WERI-Rb-1 (cell line): Measurements from ENCODE around the gene EPN1.

Source experiments
- DNase-seq: peaks from one replicate; pipeline ENCODE4 v3.0.0-alpha.2; 2020
- H3K27ac ChIP-seq: fragments of 250-450 bp; sonication (Bioruptor Pico); 2 replicates; pipeline ENCODE4 v1.5.1; 2020; ENCODE audit warnings: mild to moderate bottlenecking, moderate library complexity
- H3K27me3 ChIP-seq: fragments of 250-450 bp; sonication (Bioruptor Pico); 2 replicates; pipeline ENCODE4 v1.5.1; 2021; ENCODE audit warnings: mild to moderate bottlenecking, low read depth, moderate library complexity; ENCODE audit not compliant: insufficient read depth, severe bottlenecking
- H3K36me3 ChIP-seq: fragments of 250-450 bp; sonication (Bioruptor Pico); 2 replicates; pipeline ENCODE4 v1.5.1; 2020; ENCODE audit warnings: mild to moderate bottlenecking, moderate library complexity
- H3K4me3 ChIP-seq: 2 replicates; pipeline ENCODE4 v1.5.1; 2011; ENCODE audit warnings: low read depth, mild to moderate bottlenecking, control low read depth, low read length
- H3K9me3 ChIP-seq: fragments of 250-450 bp; sonication (Bioruptor Pico); 2 replicates; pipeline ENCODE4 v1.5.1; 2021; ENCODE audit warnings: mild to moderate bottlenecking, moderate library complexity; ENCODE audit not compliant: severe bottlenecking
- CTCF ChIP-seq: IDR thresholded peaks from 2 replicates; pipeline ENCODE4 v1.5.1; 2011; ENCODE audit warnings: low read depth, mild to moderate bottlenecking, control low read depth, inconsistent platforms, low read length

The EPN1 gene

DNA sequence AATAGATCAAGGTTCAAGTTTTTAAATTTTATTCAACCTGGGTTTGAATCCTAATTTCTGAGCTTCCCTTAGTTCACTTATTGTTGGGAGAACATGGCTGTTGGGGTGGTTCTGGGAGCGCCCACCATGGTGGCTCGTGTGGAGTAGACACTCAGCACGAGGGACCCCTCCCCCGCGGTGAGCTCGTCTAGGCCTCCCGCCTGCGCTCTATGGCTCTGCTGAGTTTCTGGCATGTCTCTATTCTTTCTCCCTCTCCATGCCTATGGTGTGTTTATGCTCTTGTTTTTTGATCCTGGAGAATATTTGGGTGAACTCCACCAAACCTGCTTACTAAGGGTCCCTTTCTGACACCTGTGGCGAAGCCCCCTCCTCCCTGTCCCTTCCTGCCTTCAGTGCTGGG, 1.6 kb upstream of the EPN1 start:
- no peaks in the 10 kb centered on the region for H3K9me3 ChIP-seq
- peaks cover 68% of the 10 kb centered on the region for H3K36me3 ChIP-seq
- no peaks in the 10 kb centered on the region for H3K27me3 ChIP-seq
- DNase-seq: no peak
- peak overlapping the region; percentile 52 for H3K27ac ChIP-seq
- no peak overlapping the region for H3K4me3 ChIP-seq
- TF ChIP-seq CTCF: no peak

DNA sequence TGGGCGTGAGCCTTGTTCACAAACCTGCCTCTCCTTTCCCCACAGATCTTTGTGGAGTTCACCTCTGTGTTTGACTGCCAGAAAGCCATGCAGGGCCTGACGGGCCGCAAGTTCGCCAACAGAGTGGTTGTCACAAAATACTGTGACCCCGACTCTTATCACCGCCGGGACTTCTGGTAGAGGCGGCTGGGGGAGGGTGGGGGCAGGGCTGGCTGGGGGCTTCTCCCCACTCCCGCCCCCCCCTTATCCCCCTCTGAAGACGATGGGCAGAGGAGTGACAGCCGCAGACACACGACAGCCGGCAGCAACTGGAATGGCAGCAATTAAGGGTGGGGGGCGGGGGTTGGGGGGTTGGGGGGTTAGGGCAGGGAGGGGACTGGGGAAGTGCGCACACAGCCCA, 1.1 kb upstream of the EPN1 start:
- H3K27ac ChIP-seq: peak overlapping the region; percentile 52

GRCh38 chr19:55674459-55674840, 576 bp upstream of the EPN1 start:
- peak overlapping the region; percentile 78 for H3K27ac ChIP-seq

More for the DNA sequence above, 1.1 kb upstream of the EPN1 start:
- no peak for TF ChIP-seq CTCF
- H3K9me3 ChIP-seq: no peaks in the 10 kb centered on the region
- peaks cover 69% of the 10 kb centered on the region for H3K36me3 ChIP-seq
- H3K27me3 ChIP-seq: no peaks in the 10 kb centered on the region
- no peak overlapping the region for H3K4me3 ChIP-seq
- no peak for DNase-seq

DNA sequence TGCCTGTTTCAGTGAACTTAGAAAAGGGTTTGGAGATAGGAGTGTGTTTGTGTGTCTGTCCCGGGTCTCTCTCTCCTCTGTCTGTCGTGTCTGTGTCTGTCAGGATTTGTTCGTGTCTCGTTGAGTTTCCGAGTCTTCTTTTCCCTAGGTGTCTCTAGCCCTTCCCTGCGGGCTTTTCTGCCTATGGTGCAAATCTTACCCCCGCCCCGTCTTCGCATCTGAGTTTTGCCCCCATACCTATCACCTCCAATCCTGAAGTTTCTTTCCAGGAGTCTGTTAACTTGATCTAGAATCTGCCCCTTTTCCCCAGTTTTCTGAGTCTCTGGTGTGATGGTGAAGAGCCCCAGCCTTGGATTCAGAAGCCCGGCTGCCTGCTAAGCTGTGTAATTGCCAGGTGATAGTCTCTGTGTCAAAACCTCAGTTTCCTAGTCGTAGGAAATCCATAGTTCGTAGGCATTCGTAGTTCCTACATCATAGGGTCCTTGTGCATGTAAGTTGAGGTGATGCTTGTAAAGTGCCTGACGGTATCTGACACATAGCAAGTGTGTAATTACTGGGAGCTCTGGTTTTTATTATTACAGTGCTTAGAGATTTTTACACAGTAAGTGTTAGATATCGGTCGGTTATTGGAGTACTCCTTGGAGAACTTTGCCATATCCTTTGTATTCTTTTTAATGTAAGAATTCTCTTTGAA, 782 bp downstream of the EPN1 start:
- no peak for TF ChIP-seq CTCF
- no peaks in the 10 kb centered on the region for H3K9me3 ChIP-seq
- H3K36me3 ChIP-seq: peaks cover 73% of the 10 kb centered on the region
- peak overlapping the region; percentile 93 for H3K4me3 ChIP-seq
- no peaks in the 10 kb centered on the region for H3K27me3 ChIP-seq
- no peak for DNase-seq
- peak overlapping the region; percentile 78 for H3K27ac ChIP-seq

More at GRCh38 chr19:55674459-55674840, 576 bp upstream of the EPN1 start:
- DNase-seq: no peak
- no peak for TF ChIP-seq CTCF
- peaks cover 69% of the 10 kb centered on the region for H3K36me3 ChIP-seq
- no peaks in the 10 kb centered on the region for H3K9me3 ChIP-seq
- no peaks in the 10 kb centered on the region for H3K27me3 ChIP-seq
- H3K4me3 ChIP-seq: peak overlapping the region; percentile 93

DNA sequence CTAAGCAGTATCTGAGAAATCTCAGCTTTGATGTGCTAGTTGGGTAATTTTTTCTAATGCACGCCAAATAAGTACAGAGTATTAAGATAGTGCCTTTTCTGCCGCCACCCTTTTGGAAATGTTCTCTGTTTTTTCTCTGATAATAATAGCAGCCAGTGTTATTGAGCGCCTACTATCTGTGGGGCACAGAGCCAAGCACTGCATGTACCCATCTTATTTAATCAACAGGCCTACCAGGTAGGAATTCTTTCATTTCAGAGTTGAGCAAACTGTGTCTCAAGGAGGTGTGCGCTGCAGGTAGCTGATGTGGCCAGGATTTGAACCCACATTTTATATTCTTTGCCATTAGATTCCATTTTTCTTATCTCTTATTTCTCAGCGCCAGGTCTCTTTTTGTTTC, 1.4 kb downstream of the EPN1 start:
- Histone ChIP-seq H3K27me3 (no peaks in the 10 kb centered on the region), H3K27ac (no peak overlapping the region), H3K4me3 (no peak overlapping the region; the same call in 1 of the 2 replicates), H3K9me3 (no peaks in the 10 kb centered on the region), H3K36me3 (peaks cover 76% of the 10 kb centered on the region)
- TF ChIP-seq CTCF: no peak
- no peak for DNase-seq
